HG03378 (cell line): ENCODE results near the gene WDR11.

Source experiments
- ATAC-seq: cut with Tn5 transposase; IDR thresholded peaks from one replicate; pipeline ENCODE4 v1.9.1; 2021; ENCODE audit warnings: mild to moderate bottlenecking, moderate library complexity; ENCODE audit not compliant: unreplicated experiment

WDR11 gene

DNA sequence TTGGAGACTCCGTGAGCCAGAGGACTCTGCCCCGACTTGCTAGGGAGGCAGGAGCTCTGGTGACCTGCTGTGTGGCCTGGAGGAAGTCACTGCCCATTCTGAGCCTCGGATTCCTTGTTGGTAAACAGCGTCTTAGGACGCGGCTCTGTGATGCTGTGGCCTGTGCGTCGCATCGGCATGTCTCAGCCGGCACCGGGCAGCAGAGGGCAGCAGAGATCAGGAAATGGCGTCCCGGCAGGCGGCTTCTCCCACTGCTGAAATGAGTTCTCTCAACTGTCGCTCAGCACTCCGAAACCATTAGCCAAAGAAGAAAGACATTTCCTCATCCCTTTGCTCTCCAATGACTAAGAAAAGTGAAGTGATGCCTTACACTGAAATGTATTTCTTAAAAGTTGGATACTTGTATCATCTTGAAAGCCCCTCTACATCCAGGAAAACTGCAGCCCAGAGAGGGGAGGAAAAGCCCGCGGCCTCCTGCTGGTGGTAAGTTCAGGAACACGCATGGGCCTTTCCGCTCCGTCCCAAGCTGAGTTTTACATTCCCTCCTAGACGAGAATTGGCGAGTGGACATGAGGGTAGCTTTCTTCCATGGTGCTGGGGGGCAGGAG, 91.7 kb downstream of the WDR11 start:
- peak; percentile 90 for ATAC-seq

DNA sequence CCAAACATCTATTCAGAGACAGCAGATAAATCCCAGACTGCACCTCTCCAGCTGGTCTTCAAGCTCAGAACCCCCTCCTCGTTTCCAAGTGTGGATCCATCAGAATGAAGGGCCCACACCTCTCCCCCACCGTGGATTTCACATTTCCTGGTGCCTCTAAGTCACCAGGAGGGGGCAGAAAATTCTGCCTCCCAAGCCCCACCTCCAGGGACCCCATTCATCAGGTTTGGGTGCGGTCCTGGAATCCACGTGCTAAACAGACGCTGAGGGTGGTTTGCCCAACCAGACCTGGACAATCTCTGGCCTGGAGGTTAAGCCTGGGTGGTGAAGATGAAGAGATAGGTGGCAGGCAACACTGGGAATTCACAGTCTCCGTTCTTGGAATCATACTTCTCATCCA, 92.4 kb downstream of the WDR11 start:
- ATAC-seq = no peak

DNA sequence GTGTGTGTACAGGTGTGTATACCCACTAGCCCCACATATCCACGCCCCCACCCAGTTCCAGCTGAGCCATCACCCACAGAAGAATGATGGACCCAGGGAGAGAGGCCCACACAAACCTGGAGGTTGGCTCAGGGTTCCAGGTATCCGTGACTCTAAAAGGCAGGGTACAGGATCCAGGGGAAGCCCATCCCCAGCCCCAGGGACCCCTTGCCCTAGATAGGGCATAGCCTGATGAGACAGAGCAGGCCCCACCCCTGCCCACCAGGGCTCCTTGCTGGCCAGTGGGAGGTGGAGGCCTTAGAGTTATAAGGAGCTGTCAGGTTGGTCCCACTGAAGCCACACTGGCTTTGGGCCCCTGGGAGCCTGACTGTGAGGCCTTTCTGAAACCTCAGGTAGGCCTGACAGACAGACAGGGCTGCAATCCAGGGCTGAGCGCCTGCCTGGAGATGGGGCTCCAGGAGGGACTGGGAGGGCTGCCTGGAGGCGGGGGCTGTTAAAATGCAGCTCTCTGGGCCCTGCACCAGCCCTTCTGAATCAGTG, 93.5 kb downstream of the WDR11 start:
- ATAC-seq = no peak

DNA sequence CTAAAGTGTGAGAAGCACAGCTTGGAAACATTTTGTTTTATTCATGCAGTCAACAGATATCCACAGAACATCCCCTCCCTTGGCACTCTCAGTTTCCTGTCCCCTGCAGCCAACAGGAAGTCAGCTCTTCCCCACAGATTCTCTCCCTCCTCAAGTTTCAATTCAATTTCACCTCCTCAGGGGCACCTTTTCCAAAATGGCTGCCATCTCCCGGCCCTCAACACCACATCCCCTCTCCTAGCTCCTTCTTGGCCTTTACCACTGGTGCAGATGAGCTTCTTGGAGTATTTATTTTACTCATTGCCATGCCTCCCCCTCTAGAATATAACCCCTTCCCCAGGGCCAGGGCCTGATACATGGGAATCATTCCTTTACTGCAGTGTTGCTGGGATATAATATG, 94.0 kb downstream of the WDR11 start:
- no peak for ATAC-seq

DNA sequence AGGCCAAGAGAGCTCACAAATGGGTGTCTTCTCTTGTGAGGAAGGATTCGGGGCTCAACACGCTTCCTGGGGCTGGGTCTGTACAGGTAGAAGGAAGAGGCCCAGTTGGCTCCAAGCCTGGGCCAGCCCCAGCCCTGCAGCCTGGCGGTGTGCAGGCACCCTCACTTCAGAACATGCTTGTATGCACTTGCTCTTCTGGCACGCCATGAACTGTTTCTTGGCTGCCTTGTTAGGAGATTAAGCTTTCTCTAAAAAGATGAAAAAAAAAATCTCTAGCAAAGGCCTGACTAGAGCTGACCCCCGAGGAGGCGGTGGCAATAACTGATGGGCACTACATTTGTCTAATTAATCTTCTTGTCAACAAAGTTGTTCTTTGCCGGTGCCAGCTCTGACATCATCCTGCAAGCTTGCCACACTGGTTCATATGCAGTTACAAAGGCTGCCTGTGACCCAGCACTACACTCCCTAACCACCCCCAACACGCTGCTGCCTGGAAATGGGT, 94.7 kb downstream of the WDR11 start:
- ATAC-seq = no peak

DNA sequence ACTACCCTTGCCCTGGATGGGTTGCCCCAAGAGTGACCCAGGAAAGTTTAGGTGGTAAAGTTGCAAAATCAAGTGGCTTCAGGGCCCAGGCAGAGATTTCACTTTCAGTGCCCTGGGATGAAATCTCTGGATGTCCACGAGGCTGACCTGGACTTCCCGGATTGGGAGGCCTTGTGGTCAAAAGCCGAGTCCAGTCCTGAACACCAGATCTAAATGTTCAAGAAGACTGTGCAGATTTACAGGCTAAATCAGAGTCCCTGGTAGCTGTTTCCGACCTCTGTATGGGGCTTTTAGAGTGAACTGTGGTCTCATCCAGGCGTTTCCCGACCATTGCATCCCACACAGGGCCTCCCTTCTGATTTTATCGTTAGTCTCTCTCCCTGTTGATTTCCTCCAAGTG, 95.3 kb downstream of the WDR11 start:
- no peak for ATAC-seq

DNA sequence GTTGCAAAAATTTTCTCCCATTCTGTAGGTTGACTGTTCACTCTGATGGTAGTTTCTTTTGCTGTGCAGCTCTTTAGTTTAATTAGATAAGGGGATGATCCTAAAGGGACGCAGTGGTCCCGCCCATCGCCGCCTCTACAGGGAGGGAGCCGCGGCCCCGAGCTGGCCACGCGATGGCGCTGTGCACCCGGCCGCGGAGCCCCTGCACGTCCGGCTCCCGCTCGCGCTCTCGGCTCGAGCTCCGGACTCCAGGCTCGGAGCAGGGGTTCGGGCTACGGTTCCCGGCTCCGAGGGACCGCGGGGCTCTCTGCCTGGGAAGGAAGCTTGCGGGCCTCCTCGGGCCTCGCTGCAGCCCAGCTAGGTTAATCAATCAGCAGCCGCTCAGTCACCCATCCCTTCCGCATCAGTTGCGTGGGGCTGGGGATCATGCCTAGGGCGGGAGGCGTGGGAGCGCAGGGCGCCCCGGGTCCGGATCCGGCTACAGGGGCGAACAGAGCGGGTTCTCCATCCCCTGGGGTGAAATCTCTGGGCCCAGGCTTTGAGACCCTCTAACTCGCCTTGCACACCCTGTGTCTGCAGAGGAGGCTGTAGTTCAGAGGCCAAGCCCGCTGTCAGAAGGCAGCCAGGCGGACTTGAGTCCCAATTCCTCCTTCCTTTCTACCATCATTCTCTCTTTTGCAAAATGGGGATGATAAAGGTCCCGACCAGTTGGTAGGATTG, 97.9 kb downstream of the WDR11 start:
- ATAC-seq = peak; percentile 59

DNA sequence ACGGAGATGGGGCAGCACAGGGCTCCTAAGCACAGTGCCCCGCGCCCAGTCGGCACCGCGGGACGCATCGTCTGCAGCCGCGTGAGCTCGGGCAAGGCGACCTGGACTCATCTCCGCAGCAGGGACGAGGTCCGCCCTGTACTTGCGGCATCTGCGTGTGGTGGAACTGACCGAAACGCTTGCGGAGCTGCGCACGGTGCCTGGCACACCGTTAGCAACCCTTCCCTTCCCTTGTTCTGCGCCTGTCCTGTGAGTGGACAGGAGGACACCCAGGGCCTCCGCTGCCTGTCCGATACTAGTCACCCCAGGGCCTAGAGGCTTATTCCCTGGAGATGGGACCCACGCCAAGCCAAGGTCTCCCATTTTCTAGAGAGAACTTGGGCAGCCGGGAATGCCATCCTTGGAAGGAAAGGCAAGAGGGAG, 98.5 kb downstream of the WDR11 start:
- no peak for ATAC-seq

DNA sequence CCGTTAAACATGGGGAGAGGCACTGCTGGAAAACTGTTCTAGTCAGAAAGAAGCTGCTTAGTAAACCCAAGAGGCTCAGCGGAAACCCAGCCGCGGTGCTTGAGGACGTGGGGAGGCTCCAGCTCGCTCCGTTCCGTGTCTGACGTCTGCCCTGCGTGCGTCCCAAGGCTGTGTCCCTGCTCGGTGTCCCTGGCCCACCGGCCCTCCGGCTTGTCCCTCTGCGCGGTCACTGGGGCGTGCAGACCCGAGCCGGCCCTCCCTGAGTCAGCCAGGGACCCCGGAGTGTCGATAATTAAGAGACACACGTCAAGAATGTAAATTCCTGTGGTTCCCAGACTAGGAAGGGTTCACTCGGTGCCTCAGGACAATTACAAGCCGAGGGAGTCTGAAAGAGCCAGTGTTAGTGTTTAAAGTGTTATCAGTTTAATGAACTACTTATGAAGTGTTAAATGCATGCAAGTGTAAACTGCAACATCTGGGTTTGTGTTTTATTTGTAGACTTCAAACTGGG, 98.9 kb downstream of the WDR11 start:
- ATAC-seq = no peak

DNA sequence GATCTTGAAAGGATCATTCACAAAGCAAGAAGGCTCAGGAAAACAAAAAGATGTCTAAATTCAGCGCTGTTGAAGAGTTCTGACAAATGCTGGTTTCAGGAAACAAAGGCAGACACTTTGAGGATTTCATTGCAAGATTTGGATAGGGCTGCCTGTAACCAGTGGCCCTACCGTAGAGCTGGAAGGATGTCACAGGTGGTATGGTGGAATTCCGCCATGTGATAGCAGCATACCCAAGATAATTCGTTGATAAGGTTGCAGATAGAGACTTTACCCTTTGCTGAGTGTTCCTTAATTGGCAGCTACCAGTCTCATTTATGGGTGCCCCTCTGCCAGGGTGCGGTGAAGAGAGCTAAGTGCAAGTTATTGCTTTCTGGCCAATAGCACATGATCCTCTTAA, 100.1 kb downstream of the WDR11 start:
- no peak for ATAC-seq

DNA sequence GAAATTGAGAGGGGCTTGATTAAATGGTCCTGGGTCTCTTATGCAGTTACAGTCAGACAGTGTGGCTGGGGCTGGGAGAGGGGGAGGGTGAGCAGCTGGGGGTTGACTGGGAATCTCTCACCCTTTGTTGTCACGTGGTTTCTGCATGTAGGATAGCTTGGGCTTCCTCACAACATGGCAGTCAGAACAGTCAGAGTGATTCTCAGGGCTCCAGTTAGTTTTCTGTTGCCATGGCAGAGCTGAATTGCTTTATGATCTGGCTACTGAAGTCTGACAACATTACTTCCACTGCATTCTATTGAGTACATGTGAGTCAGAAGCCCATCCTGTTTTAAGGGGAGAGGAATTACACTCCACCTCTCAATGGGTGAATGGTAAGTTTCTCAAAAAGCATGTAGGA, 102.7 kb downstream of the WDR11 start:
- ATAC-seq = no peak
